Chondrocyte (in vitro differentiated cells): ENCODE data around the gene PREX1. TPM values are rescaled to one million over a fixed set of nuclear protein-coding genes. Genes with fewer than 3 reads are reported as not detected.

Experiments
- DNase-seq: peaks from one replicate; pipeline ENCODE4 v3.0.0; 2021; ENCODE audit warnings: mixed read lengths, low spot score
- H3K27ac Mint-ChIP-seq: one replicate; pipeline ENCODE4 v1.8.0; 2021; ENCODE audit warnings: mild to moderate bottlenecking, moderate library complexity, mixed read lengths; ENCODE audit not compliant: unreplicated experiment
- H3K27me3 Mint-ChIP-seq: 2 replicates; pipeline ENCODE4 v1.8.0; 2021; ENCODE audit warnings: low read depth, mixed read lengths
- H3K36me3 Mint-ChIP-seq: 2 replicates; pipeline ENCODE4 v1.8.0; 2021; ENCODE audit warnings: low read depth, mixed read lengths
- H3K4me1 Mint-ChIP-seq: 2 replicates; pipeline ENCODE4 v1.8.0; 2021; ENCODE audit warnings: low read depth, mild to moderate bottlenecking, mixed read lengths
- H3K4me3 Mint-ChIP-seq: one replicate; pipeline ENCODE4 v1.8.0; 2021; ENCODE audit warnings: mild to moderate bottlenecking, moderate library complexity, mixed read lengths; ENCODE audit not compliant: unreplicated experiment
- H3K9me3 Mint-ChIP-seq: 2 replicates; pipeline ENCODE4 v1.8.0; 2021; ENCODE audit warnings: low read depth, mixed read lengths
- CTCF ChIP-seq: fragments of 200-600 bp; sonication (generic); IDR thresholded peaks from 2 replicates; pipeline ENCODE4 v1.5.0; 2021; ENCODE audit warnings: antibody characterized with exemption, mild to moderate bottlenecking, moderate library complexity
- total RNA-seq: library from RNA; stranded (reverse); gene quantifications from 3 replicates; pipeline ENCODE4 v1.2.1, GENCODE V29; 2021

Gene PREX1
- total RNA-seq, 1 donor from 2014 or later: 3.0 TPM

- no peak overlapping the region for H3K27ac Mint-ChIP-seq
- no peak for TF ChIP-seq CTCF
- peaks cover 9% of the 10 kb centered on the region for H3K27me3 Mint-ChIP-seq
- H3K4me1 Mint-ChIP-seq: peaks cover 7% of the 10 kb centered on the region
- DNase-seq: no peak
- H3K36me3 Mint-ChIP-seq: no peaks in the 10 kb centered on the region
- H3K9me3 Mint-ChIP-seq: no peaks in the 10 kb centered on the region
- H3K4me3 Mint-ChIP-seq: no peak overlapping the region
These were observed 78.4 kb downstream of the PREX1 start for GRCh38 chr20:48749437-48749836.

- Mint-ChIP-seq H3K4me1 (peaks cover 7% of the 10 kb centered on the region), H3K36me3 (peaks cover 2% of the 10 kb centered on the region), H3K4me3 (no peak overlapping the region), H3K27ac (no peak overlapping the region), H3K9me3 (no peaks in the 10 kb centered on the region), H3K27me3 (peaks cover 9% of the 10 kb centered on the region)
- no peak for DNase-seq
- no peak for TF ChIP-seq CTCF
These were observed 79.2 kb downstream of the PREX1 start for GRCh38 chr20:48748556-48748955.

GRCh38 chr20:48747840-48748414 is 79.9 kb downstream of the PREX1 start:
- TF ChIP-seq CTCF: no peak
- DNase-seq: no peak
- Mint-ChIP-seq H3K36me3 (peaks cover 4% of the 10 kb centered on the region), H3K9me3 (no peaks in the 10 kb centered on the region), H3K27ac (no peak overlapping the region), H3K4me1 (peaks cover 7% of the 10 kb centered on the region), H3K4me3 (no peak overlapping the region), H3K27me3 (peaks cover 9% of the 10 kb centered on the region)

- Mint-ChIP-seq H3K36me3 (peaks cover 8% of the 10 kb centered on the region), H3K4me3 (no peak overlapping the region), H3K27me3 (peaks cover 7% of the 10 kb centered on the region)
These were observed 82.5 kb downstream of the PREX1 start for GRCh38 chr20:48745330-48745729.

GRCh38 chr20:48744515-48744914 is 83.3 kb downstream of the PREX1 start:
- no peak for DNase-seq
- peaks cover 8% of the 10 kb centered on the region for H3K36me3 Mint-ChIP-seq

More at GRCh38 chr20:48745330-48745729, 82.5 kb downstream of the PREX1 start:
- peak; percentile 29 for TF ChIP-seq CTCF
- Mint-ChIP-seq H3K4me1 (peaks cover 7% of the 10 kb centered on the region), H3K27ac (no peak overlapping the region), H3K9me3 (no peaks in the 10 kb centered on the region)
- no peak for DNase-seq

More at GRCh38 chr20:48744515-48744914, 83.3 kb downstream of the PREX1 start:
- no peak for TF ChIP-seq CTCF
- H3K4me3 Mint-ChIP-seq: no peak overlapping the region
- no peak overlapping the region for H3K27ac Mint-ChIP-seq
- H3K4me1 Mint-ChIP-seq: peaks cover 7% of the 10 kb centered on the region
- H3K27me3 Mint-ChIP-seq: peaks cover 2% of the 10 kb centered on the region
- no peaks in the 10 kb centered on the region for H3K9me3 Mint-ChIP-seq
